ENCODE measurements around the gene SLFN14.
"Not testable (repeated sequence)": the region's sequence is repeated elsewhere in the genome, so short reads cannot be mapped to it uniquely, and the experiment has no call there.

Gene SLFN14

DNA sequence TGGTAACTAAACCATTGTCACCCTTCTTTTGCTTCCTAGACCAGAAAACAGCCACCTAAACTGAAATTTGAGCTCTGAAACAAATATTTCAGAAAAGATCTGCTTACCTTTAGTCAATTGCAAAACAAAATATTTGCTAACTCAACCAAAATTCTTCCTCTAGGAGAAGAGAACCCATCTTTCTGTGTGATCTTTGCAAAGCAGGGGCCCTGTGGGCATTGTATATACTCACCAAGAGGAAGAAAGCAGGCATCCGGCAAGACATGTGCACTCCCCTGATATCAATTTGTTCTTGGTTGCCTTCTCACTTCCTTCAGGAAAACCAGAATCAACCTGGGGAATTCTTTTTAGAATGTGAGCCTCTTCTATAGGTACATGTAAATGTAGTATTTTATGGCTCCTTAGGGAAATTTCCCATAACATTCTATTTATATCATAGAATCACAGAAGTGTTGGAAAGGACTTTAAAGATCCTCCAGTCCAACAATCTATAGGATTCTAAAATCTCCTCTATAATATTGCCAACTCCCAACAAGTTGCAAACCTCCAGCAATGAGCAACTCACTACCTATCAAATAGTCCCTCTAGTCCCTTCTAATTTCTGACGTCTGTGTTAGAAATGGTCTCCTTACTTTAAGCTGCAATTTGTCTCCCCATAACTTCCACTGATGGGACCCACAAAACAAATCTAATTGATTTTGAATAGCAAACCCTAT, 966 bp downstream of the SLFN14 start:
- DNase-seq (ENCODE audit: low read depth in 3 of 3): no peak

DNA sequence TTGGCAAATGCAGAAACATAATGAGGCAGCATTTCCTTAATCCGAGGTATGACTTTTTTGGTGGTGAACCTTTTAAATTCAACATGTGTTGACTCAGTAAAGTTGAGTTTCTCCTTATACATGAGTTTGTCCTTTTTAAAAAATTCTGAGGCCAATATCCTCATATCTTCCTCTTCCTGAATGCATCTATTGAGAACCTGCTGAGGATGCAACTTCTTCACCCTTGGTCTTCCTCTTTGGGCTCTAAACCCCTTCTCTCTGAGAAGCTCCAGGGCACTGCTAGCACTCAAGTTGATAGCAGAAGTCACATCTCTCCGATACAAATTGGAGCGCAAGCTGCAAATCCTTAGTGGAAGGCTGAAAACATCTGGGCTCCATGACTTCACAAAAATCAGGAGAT, 3.3 kb downstream of the SLFN14 start:
- no peak for DNase-seq (ENCODE audit: low read depth in 3 of 3)

DNA sequence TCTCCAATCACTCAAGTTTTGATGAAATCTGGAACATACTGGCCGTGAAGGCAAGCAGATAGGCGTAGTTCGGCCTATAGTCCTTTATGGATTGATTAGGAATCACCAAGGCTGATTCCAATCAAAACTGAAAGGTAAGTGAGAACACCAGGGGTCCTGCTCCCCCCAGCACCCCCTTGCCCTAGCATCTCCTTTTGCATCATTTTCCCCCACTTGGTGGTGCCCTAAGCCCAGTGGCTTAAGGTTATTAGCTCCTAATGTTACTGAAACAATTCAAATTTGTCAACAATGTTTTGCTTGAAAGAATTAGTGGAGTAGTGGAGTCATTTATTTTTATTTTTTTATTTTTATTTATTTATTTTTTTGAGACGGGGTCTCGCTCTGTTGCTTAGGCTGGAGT, 4.9 kb downstream of the SLFN14 start:
- no peak for DNase-seq (ENCODE audit: low read depth in 3 of 3)

DNA sequence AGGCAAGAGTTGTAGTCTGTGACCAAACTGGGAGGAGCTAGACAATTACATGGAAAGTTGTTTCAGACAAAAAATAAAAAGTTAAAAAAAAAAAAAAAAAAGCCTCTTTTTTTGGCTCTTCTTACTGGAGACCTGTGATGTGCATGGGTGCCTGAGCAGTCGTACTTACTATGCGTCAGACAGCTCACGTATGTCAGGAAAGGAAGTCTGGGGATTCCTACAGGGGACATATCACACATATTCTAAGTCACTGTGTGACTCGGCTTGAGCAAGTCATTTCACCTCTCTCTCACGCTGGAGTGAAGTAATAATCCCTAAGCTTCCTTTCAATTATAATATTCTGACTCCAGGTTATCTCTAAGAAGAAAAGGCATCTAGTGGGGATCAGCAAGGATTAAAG, 6.0 kb downstream of the SLFN14 start:
- no peak for DNase-seq (ENCODE audit: low read depth in 3 of 3)

DNA sequence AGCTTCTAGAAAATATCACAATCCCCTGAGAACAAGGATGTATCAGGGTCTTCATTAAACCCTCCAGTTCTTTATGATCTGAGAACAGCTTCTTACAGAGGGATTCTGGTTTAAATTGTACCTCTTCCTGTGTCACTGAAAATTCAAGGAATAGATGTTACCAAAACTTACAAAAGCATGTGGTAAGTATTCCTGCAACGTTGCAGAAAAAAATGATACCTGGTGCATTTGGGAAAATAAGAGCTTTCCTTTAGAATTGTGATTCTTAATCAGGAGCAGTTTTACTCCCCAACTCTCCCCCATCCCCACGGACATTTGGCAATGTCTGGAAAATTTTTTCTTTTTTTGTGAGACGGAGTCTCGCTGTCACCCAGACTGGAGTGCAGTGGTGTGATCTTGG, 7.3 kb downstream of the SLFN14 start:
- DNase-seq (ENCODE audit: low read depth in 3 of 3): no peak

DNA sequence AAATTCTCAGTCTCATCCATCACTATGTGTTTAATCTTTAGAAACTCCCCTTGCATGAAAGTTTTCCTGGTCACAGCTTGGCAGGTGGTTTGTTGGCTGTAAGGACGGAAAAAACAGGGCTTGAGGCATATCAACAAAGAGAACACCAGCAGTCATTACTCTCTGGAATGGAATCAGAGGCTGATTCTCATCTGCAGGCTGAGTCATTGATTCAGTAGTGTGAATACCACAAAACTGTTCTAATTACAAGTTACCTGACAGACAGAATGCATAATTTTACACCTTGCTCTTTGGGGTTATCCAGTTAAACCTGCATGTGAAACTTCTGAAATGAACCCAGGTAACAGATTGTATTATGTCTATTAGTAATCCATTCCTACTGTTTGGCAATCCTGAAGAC, 11.6 kb downstream of the SLFN14 start:
- no peak for DNase-seq (ENCODE audit: low read depth in 3 of 3)

DNA sequence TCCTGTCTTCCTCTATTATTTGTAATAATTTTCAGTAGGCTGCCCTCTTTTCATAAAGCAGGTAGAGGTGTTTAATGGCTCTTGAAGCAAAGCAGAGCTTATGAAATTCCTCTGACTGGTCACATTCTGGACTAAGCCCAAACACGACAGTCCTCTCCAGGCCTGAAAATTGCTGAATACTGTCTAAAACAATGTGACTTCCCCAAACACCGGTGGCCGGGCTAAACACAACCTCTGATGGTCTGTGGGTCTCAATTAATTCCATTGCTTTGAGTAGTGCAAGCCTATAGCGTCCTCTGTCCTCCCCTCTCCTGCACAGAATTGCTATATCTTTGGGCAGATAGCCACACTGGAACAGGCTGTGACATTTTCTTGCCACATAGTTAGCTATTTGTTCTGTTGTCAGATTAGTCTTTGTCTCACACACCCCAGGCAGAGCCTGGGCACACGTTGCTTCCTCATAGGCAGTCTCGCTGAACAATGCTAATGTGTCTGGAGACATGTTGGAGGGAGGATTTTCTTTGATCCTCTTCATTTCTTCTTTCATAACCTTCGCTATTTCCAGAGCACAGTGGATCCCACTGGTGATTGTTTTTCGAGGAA, 12.3 kb downstream of the SLFN14 start:
- DNase-seq (ENCODE audit: low read depth in 3 of 3): no peak

DNA sequence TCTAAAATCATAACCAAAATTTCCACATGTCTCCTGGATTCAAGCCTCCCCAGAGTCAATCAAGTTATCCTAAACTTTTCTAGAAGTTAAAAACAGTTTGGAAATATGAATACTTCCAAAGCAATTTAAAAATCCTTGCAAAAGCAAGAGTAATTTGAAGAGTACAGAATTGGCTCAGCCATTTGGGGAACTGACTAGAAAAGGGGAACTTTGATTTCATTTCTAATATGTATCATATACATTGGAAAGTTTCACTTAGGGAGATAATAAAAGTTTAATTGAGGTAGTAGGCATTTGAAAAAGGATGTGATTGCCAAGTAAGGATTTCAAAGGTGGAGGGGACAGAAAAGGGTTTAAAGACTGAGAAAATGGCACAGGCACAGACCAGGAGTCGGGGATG, 14.1 kb downstream of the SLFN14 start:
- no peak for DNase-seq (ENCODE audit: low read depth in 3 of 3)

DNA sequence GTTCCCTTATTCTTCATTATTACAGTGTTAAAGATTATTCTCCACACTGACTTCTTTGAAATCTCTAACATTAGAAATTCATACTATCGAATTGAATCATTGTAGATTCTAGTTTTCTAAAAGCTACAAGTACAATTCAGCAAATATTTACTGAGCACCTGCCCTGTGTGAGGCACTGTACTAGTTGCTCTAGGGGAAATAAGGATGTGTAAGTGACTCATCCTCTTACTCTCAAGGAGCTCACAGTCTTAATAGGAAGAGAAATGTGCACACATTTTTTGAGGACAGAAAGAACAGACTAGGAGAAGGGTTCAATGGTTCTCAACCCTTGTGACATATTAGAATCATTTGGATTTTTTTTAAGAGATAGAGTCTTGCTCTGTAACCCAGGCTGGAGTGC, 15.5 kb downstream of the SLFN14 start:
- DNase-seq (ENCODE audit: low read depth in 3 of 3): no peak

DNA sequence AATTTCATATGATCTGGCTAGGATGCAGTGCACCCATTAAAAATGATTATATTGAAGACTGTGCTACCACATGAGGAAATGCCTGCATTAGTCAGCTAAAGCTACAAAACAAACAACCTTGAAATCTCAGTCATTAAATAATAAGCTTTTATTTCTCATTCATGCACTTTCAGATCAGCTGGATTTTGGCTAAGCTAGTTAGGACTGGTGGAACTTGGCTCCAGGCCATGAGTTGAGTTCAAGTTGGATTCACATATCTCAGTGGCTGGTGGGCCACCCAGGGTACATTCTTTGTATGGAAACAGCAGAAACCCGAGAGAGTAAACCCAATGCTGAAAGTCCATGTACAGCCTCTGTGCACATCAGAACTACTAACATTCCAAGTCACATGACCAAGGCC, 16.8 kb downstream of the SLFN14 start:
- DNase-seq (ENCODE audit: low read depth in 3 of 3): no peak

DNA sequence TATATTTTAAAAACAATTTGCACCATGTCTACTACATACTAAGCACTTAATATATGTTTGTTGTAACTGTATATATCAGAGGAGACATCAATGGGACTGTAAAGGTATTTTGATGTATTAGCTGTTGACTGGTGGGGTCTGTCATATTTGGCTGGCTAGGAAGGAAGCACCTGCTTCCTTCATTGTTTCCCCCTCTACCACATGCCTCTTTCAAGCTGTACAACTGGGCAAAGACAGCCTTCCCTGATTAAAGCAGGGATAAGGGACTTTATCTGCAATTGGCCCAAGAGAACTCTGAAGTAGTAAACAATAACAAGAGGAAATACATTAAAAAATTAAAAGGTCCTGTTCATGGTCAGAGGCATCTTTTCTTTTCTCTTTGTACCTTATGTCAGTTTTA, 17.6 kb downstream of the SLFN14 start:
- DNase-seq (ENCODE audit: low read depth in 3 of 3): no peak

DNA sequence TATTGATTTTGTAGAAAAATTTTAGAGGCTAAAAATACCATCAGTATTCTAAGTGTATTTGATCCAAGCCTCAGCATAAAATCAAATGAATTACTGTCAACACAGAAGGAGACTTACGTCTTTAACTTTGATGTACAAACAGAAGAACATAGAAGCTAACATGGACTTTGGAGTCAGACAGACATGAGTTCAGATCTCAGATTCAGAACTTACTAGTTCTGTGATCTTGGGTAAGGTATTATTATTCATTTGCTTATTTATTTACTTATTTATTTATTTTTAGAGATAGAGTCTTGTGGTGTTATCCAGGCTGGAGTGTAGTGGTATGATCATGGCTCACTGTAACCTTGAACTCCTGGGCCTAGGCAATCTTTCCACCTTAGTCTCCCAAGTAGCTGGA, 19.2 kb downstream of the SLFN14 start:
- DNase-seq (ENCODE audit: low read depth in 3 of 3): no peak

DNA sequence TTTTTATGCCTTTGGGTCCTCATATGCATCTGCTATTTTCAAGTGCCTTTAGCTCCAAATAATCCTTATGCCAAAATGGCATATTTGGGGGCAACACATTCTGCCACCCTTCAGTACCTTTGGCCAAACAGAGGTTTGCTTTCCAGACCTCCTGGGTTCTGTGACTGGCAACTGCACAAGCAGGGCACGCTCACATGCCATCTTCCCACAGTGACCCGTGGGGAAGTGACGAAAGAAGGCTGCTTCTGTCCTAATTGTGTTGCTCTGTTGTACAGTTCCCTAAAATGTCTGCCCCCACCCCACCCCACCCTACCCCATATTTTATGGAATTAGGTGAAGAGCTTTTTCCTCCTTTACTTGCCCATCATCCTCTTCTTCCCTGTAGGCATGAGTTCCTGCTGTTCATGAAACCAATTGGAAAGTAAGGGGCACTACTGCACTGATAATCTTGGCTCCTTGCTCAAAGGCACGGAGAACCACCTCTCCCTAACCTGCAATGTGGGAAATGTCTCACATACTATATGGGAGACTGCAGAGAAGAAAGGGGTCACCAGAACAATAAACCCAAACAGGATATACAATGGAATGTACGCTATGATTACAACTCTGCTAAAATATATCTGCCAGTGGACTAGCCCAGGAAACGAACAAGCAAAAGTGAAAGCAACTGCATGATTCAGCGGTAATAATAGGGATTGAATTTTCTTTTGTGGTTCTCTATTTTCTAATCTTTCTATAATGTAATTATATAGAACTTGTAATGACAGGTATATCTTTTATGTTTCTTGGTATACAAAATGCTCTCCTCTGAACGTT, 19.8 kb downstream of the SLFN14 start:
- DNase-seq (ENCODE audit: low read depth in 3 of 3): no peak

DNA sequence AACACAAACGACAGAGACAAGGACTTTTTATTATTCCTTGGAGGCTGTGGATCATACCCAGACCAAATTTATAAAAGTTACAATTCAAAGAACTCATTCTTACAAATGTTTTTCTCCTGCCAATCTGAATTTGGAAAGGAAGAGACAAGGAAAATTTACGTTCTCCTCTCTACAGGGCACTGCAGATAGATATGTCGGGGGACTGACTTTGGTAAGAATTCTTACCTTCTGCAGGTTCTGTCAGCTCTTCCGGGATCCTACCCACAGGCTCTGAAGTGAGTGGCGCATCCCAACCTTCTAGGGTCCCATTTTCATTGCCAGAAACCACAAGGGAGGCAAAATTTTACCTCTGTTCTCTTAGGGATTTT, 21.0 kb downstream of the SLFN14 start:
- DNase-seq (ENCODE audit: low read depth in 3 of 3): no peak

DNA sequence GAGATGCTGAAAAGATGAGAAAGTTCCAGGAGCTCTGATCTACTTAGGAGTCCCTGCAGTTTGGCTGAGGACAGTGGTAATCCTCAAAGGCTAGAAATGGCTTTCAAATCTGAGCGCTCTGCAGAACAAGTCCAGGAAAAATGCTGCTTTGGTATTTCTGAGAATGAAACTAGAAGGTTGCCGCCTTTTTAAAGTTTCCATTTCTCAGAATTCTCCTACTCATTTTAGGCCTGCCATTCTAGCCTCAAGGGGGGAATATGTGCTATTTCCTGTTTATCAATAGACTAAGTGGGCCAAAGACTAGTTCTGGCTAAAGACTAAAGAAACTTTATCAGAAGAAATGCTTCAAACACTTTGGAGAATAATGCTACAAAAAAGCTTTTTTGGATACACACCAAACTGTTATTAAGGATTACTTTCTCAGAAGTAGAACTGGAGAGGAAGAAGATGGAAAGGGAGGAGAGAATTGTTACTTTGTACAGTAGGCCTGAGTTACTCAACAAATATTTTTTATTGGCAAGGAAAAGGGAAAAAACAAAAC, 22.9 kb downstream of the SLFN14 start, which contains the start of gene SLFN12L:
SLFN12L (minus strand) TSS at position 78 of the 541 bp plus-strand sequence. CDS start 15,314 bp downstream, outside the sequence.
- DNase-seq (ENCODE audit: low read depth in 3 of 3): no peak

DNA sequence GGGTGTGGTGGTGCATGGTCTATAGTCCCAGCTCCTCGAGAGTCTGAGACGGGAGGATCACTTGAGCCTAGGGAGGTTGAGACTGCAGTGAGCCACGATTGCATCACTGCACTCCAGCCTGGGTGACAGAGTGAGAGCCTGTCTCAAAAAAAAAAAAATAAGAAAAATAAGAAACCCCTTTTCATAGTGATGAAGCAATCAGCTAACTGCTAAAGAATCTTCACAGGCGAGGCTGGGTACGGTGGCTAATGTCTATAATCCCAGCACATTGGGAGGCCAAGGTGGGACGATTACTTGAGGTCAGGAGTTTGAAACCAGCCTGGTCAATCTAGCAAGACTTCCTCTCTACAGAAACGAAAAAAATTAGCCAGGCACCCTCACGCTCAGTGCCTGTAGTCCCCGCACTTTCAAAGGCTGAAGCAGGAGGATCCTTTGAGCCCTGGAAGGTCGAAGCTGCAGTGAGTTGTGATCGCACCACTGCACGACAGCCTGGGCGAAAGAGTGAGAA, 23.9 kb downstream of the SLFN14 start:
- DNase-seq (ENCODE audit: low read depth in 3 of 3): no peak

DNA sequence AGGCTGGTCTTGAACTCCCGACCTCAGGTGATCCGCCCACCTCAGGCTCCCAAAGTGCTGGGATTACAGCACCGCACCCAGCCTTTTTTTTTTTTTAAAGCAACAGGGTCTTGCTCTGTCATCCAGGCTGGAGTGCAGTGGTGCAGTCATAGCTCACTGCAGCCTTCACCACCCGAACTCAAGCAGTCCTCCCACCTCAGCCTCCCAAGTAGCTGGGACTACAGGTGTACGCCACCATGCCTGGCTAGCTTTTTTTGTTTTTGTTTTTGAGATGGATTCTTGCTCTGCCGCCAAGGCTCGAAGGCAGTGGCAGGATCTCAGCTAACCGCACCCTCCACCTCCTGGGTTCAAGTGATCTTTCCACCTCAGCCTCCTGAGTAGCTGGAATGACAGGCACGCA, 25.2 kb downstream of the SLFN14 start:
- DNase-seq (ENCODE audit: low read depth in 3 of 3): not testable (repeated sequence)

DNA sequence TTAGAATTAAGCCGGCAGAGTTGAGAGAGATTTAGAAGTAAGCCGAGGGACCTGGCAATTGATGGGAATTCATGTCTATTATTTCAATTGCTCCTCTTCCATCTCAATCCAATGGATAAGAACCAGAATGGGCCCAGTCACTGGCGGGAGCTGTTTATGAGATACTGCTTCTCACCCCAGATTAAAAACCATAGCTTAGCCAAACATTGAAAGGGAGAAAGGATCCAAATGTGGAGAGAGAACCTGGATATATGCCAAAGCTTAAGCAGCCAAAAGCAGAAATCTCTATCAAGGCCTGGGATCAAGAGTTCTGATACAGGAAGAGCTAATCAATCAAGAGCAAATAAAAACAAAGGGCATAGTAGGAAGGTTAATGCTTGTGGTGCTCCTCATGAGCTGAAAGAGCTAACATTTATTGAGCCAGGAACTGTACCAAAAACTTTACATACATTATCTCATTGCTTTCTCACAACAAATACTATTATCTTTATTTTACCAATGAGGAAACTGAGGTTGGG, 26.0 kb downstream of the SLFN14 start:
- DNase-seq (ENCODE audit: low read depth in 3 of 3): no peak

DNA sequence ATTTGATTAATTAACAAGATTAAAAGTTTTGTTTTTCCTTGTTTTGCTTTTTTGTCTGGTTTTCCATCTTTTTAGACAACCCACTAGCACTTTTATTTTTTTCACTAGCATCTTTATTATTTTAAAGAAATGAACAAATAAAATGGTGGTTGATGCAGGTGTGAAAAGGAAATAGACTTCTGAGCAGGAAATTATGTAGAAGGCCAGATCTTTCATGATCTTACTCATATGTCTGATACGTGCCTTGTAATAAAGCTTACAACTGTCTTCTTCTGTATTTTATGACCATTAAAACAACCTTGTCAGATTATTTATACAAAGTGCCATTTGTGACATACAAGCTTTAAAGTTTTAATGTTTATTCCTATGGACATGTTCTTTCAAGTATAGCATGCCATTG, 29.5 kb downstream of the SLFN14 start:
- DNase-seq (ENCODE audit: low read depth in 3 of 3): no peak

DNA sequence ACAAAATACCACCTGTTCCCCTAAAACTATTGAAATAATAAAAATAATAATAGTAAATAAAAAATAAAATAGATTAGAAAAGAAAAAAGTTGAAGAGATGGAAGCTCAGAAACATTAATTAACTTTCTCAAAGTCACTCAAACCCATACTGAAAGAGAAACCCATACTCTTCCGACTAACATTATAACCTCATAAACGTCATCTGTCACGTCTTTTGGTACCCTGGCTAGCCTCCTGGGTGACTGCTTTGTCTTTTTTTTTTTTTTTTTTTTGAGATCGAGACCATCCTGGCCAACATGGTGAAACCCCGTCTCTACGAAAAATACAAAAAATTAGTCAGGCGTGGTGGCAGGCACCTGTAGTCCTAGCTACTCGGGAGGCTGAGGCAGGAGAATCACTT, 30.8 kb downstream of the SLFN14 start:
- DNase-seq (ENCODE audit: low read depth in 3 of 3): no peak

DNA sequence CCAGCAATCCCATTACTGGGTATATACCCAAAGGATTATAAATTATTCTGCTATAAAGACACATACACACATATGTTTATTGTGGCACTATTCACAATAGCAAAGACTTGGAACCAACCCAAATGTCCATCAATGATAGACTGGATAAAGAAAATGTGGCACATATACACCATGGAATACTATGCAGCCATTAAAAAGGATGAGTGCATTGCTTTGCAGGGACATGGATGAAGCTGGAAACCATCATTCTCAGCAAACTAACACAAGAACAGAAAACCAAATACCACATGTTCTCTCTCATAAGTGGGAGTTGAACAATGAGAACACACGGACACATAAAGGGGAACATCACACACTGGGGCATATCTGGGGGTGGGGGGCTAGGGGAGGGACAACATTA, 31.3 kb downstream of the SLFN14 start:
- not testable (repeated sequence) for DNase-seq (ENCODE audit: low read depth in 3 of 3)

DNA sequence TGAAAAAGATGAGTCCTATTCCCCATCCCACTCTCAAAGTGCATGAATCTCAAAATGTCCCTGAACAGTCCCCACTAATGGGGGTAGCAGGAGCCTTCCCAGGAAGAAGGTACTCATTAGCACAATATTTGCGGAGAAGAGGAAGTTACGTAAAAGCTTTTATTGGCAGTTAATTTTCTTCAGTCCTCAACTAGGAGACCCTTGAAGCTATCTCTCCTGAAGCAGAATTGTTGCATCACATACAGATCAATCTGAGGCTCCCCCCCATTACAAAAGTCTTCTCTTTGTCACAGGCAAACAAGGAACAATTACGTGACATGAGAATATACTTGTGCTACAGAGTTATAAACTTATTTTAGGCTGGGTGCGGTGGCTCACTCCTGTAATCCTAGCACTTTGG, 37.3 kb downstream of the SLFN14 start:
- DNase-seq (ENCODE audit: low read depth in 3 of 3): no peak
